HG02610 (cell line): Measurements from ENCODE around the gene CCL16.

Experiments
- ATAC-seq: cut with Tn5 transposase; IDR thresholded peaks from one replicate; pipeline ENCODE4 v1.9.1; 2021; ENCODE audit warnings: mild to moderate bottlenecking, moderate library complexity; ENCODE audit not compliant: unreplicated experiment

CCL16 gene

GRCh38 chr17:35988164-35988563 is 6.9 kb upstream of the CCL16 start:
- ATAC-seq: no peak

- ATAC-seq: no peak
Measured at GRCh38 chr17:35986643-35987042, 5.3 kb upstream of the CCL16 start, which contains the start of gene CCL14. Gene CCL14 (minus strand): TSS chr17:35986729. CDS start chr17:35986649, 80 bp downstream.

DNA sequence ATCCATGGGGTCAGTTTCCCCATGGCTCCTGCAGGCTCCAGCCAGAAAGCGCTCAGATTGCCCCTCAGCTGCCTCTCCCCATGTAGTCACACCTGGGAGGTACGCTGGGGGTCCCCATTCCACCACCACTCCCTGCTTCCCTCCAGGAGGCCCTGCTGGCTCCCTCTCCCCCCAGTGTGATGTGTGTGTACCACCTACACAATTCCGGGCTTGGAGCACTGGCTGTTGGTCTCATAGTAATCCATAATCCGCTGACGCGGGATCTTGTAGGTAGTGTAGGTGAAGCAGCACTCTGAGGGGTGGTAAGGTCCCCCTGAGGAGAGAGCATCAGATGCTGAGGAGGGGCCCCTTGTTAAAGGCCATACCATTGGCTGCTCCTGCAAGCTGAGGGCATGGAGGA is 2.8 kb upstream of the CCL16 start:
- no peak for ATAC-seq

- no peak for ATAC-seq
Measured at GRCh38 chr17:35982409-35983191, 1.3 kb upstream of the CCL16 start.

DNA sequence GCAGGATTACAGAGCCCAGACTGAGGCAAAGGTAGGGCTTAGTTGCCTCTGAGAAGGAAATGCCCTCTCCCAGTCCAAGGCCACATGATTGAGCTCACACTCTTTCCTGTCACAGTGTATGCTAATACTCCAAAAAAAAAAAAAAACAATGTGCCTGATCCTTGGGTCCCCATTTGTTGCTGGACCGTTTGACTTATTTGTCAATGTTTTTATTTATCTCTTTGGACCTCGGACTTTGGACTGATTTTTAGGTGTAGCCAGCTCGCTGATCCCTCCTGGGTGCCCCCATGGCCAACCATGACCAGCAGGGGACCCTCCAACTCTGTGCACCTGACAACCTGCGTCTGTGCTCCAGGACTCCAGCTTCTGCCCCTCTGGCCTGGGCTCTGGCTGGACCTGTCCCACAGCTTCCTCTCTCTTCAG is 622 bp upstream of the CCL16 start:
- no peak for ATAC-seq

DNA sequence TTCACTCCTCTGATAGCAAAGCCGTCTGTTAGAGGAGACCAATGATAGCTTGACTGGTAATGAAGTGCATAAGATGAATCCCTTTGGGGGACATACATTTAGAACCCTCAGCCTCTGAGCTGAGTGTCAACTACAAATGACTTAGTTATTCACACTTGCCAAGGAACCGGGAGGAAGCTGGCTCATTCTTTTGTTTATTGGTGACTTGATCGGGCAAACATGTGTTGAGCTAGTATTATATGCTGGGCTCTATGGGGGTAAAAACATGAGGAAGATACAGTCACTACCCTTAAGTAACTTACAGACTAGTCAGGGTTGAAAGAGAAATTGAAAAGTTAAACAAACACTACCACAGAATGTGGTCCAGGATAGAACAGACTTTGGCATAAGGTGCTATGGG is 3.0 kb downstream of the CCL16 start:
- ATAC-seq: no peak

DNA sequence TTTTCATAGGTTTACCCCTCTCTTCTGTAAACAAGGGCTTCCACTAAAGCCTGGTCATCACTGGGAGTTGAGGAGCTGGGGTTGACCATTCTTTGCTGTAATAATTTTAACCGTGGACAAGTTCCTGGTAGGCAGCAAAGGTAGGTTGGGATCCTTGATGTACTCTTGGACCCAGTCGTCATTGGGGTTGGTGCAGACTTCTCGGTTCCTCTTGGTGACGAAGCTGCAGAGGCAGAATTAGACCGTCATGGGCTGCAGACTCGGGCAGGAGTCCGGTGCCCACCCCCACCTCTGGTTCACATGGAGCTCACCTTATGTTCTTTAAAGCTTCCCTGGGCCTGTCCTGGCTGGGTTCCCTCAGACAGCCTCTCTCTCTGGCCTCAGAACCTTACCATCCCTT is 3.8 kb downstream of the CCL16 start:
- no peak for ATAC-seq

GRCh38 chr17:35973333-35974260 is 7.7 kb downstream of the CCL16 start:
- no peak for ATAC-seq

GRCh38 chr17:35972945-35973332 is 8.4 kb downstream of the CCL16 start:
- ATAC-seq: no peak

GRCh38 chr17:35972535-35972934 is 8.8 kb downstream of the CCL16 start:
- ATAC-seq: no peak

GRCh38 chr17:35972066-35972465 is 9.2 kb downstream of the CCL16 start:
- ATAC-seq: no peak

GRCh38 chr17:35969558-35970380 is 11.5 kb downstream of the CCL16 start:
- ATAC-seq: no peak

- ATAC-seq: no peak
Measured at GRCh38 chr17:35968520-35969054, 12.7 kb downstream of the CCL16 start.

GRCh38 chr17:35965272-35965671 is 16.0 kb downstream of the CCL16 start:
- no peak for ATAC-seq

GRCh38 chr17:35963663-35964062 is 17.6 kb downstream of the CCL16 start:
- no peak for ATAC-seq

- no peak for ATAC-seq
Measured at GRCh38 chr17:35953720-35954119, 27.6 kb downstream of the CCL16 start.

DNA sequence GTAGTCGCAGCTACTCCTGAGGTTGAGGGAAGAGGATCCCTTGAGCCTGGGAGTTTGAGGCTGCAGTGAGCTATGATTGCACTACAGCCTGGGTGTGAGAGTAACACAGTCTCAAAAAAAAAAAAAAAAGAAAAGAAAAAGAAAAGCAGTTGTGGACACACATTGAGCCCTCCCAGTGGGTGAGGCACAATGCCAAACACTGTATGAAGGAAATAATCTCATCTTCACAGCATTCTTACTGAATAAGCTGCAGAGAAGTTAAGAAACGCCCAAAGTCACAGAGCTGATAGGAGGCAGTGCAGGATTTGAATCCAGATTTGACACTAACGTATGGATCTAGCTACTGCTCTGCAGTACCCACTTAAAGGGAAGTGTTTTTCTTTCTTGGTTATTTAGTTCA is 31.9 kb downstream of the CCL16 start:
- no peak for ATAC-seq

GRCh38 chr17:35948092-35948491 is 33.2 kb downstream of the CCL16 start:
- ATAC-seq: no peak

GRCh38 chr17:35947156-35947585 is 34.1 kb downstream of the CCL16 start:
- no peak for ATAC-seq

GRCh38 chr17:35944151-35944550 is 37.1 kb downstream of the CCL16 start:
- ATAC-seq: no peak

- ATAC-seq: no peak
Measured at GRCh38 chr17:35943537-35943936, 37.8 kb downstream of the CCL16 start, which contains the start of gene LYZL6. Gene LYZL6 (minus strand): TSS chr17:35943713. CDS start chr17:35939356, 4,357 bp downstream.
